CD4-positive, alpha-beta T cell (primary cell): ENCODE results near the gene GTF2H2C. TPM values are rescaled to one million over a fixed set of nuclear protein-coding genes. Genes with fewer than 3 reads are reported as not detected.
"Not testable (repeated sequence)": the region's sequence is repeated elsewhere in the genome, so short reads cannot be mapped to it uniquely, and the experiment has no call there.

ENCODE experiments used
- ATAC-seq: fragments of 200-7000 bp; cut with Tn5 transposase; one replicate; pipeline ENCODE4 v1.10.0; 2022; ENCODE audit warnings: mild to moderate bottlenecking; ENCODE audit not compliant: poor library complexity
- CTCF ChIA-PET: fragments of 350-600 bp; sonication (Branson Sonifier 250); formaldehyde crosslinking; loops from one replicate; lab custom pipeline; 2021; ENCODE audit warnings: antibody characterized with exemption, inconsistent platforms; lab: Charles Lee
- POLR2A ChIA-PET: fragments of 350-600 bp; sonication (Branson Sonifier 250); formaldehyde crosslinking; loops from one replicate; lab custom pipeline; 2021; ENCODE audit warnings: antibody characterized with exemption, inconsistent platforms; lab: Charles Lee
- DNase-seq, 14 experiments: peaks; one replicate each; pipeline ENCODE4 v3.0.0-alpha.2; 2013 to 2020; ENCODE audit warnings: mixed read lengths in 2 of 14
- H3K27ac ChIP-seq, 2 donors: one replicate each; pipeline versions ENCODE4 v1.5.1 to v1.7.0; 2013; ENCODE audit warnings: low read length in 2 of 2, low read depth in 1 of 2, mild to moderate bottlenecking in 1 of 2
- H3K27me3 ChIP-seq, 2 experiments: 1 replicate in 1 of 2; 2 replicates in 1 of 2; pipeline versions ENCODE4 v1.6.1 to v1.7.0; 2013; ENCODE audit warnings: low read length in 2 of 2, control low read depth in 1 of 2, mild to moderate bottlenecking in 1 of 2, moderate library complexity in 1 of 2; ENCODE audit not compliant: insufficient read depth in 2 of 2, control insufficient read depth in 1 of 2
- H3K36me3 ChIP-seq: one replicate; pipeline ENCODE4 v1.6.1; 2013; ENCODE audit warnings: low read length, control low read depth; ENCODE audit not compliant: insufficient read depth
- H3K4me1 ChIP-seq: one replicate; pipeline ENCODE4 v1.6.1; 2013; ENCODE audit warnings: low read length, control low read depth; ENCODE audit not compliant: insufficient read depth
- H3K4me3 ChIP-seq: one replicate; pipeline ENCODE4 v1.5.1; 2013; ENCODE audit warnings: mild to moderate bottlenecking, low read length, moderate library complexity
- H3K9me3 ChIP-seq, 2 experiments: 1 replicate in 1 of 2; 2 replicates in 1 of 2; pipeline versions ENCODE4 v1.6.1 to v1.7.0; 2013; ENCODE audit warnings: low read length in 2 of 2, mild to moderate bottlenecking in 2 of 2, control low read depth in 1 of 2, moderate library complexity in 1 of 2; ENCODE audit not compliant: control insufficient read depth in 1 of 2, insufficient read depth in 1 of 2
- H3K27ac Mint-ChIP-seq: one replicate; pipeline ENCODE4 v1.8.0; 2020; ENCODE audit warnings: mixed read lengths
- H3K27me3 Mint-ChIP-seq: one replicate; pipeline ENCODE4 v1.8.0; 2021; ENCODE audit warnings: mixed read lengths
- H3K36me3 Mint-ChIP-seq: one replicate; pipeline ENCODE4 v1.8.0; 2021; ENCODE audit warnings: low read depth, mixed read lengths
- H3K4me1 Mint-ChIP-seq: one replicate; pipeline ENCODE4 v1.8.0; 2021; ENCODE audit warnings: low read depth, mixed read lengths
- H3K4me3 Mint-ChIP-seq: one replicate; pipeline ENCODE4 v1.8.0; 2020; ENCODE audit warnings: mild to moderate bottlenecking, mixed read lengths
- H3K9me3 Mint-ChIP-seq: one replicate; pipeline ENCODE4 v1.8.0; 2020; ENCODE audit warnings: mixed read lengths
- intact Hi-C, 2 experiments: fragments of 100-400 bp; cut with DNase I in 1 of 2; cut with micrococcal nuclease in 1 of 2; formaldehyde crosslinking; loops; one replicate each; pipeline versions ENCODE4 v1.15.1 to v1.9.0; 2023 to 2025; cut with DNase I, micrococcal nuclease
- total RNA-seq, 174 experiments: library from RNA in 2 of 174; stranded (reverse) in 2 of 174; gene quantifications; one replicate each; pipeline ENCODE4 v1.2.3 and lab custom pipeline; 2021 to 2026
- TF ChIP-seq, protein P1 (sequence below): fragments of 200-600 bp; IDR thresholded peaks from one replicate; pipeline ENCODE4 v1.8.0; 2022; ENCODE audit warnings: antibody characterized with exemption, mild to moderate bottlenecking

GTF2H2C gene
- total RNA-seq, 2 experiments from 2014 or later, result 10.7 to 12.7 TPM

GRCh38 chr5:69530561-69531405 lies 29.2 kb upstream of the GTF2H2C start:
- TF ChIP-seq, protein P1, sequence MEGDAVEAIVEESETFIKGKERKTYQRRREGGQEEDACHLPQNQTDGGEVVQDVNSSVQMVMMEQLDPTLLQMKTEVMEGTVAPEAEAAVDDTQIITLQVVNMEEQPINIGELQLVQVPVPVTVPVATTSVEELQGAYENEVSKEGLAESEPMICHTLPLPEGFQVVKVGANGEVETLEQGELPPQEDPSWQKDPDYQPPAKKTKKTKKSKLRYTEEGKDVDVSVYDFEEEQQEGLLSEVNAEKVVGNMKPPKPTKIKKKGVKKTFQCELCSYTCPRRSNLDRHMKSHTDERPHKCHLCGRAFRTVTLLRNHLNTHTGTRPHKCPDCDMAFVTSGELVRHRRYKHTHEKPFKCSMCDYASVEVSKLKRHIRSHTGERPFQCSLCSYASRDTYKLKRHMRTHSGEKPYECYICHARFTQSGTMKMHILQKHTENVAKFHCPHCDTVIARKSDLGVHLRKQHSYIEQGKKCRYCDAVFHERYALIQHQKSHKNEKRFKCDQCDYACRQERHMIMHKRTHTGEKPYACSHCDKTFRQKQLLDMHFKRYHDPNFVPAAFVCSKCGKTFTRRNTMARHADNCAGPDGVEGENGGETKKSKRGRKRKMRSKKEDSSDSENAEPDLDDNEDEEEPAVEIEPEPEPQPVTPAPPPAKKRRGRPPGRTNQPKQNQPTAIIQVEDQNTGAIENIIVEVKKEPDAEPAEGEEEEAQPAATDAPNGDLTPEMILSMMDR, result no peak
- Histone ChIP-seq H3K4me1 (no peaks in the 10 kb centered on the region), H3K27ac (no peak overlapping the region), H3K4me3 (no peak overlapping the region), H3K9me3 (no peaks in the 10 kb centered on the region), H3K27me3 (no peaks in the 10 kb centered on the region), H3K36me3 (no peaks in the 10 kb centered on the region)
- Mint-ChIP-seq H3K9me3 (no peaks in the 10 kb centered on the region), H3K4me3 (no peak overlapping the region), H3K4me1 (no peaks in the 10 kb centered on the region), H3K27ac (no peak overlapping the region), H3K27me3 (peaks cover 25% of the 10 kb centered on the region), H3K36me3 (no peaks in the 10 kb centered on the region)
- CTCF ChIA-PET, result no interaction called here
- POLR2A ChIA-PET, result no interaction called here
- DNase-seq, result no peak
- intact Hi-C loops, result no loop called here
- no peak for ATAC-seq

GRCh38 chr5:69531406-69531801 lies 28.6 kb upstream of the GTF2H2C start:
- Histone ChIP-seq H3K4me3 (no peak overlapping the region), H3K27me3 (no peaks in the 10 kb centered on the region), H3K4me1 (no peaks in the 10 kb centered on the region), H3K36me3 (no peaks in the 10 kb centered on the region), H3K9me3 (no peaks in the 10 kb centered on the region), H3K27ac (no peak overlapping the region)
- ChIA-PET CTCF (no interaction called here), POLR2A (no interaction called here)
- Mint-ChIP-seq H3K27me3 (peaks cover 25% of the 10 kb centered on the region), H3K9me3 (no peaks in the 10 kb centered on the region), H3K27ac (no peak overlapping the region), H3K36me3 (no peaks in the 10 kb centered on the region), H3K4me3 (no peak overlapping the region), H3K4me1 (no peaks in the 10 kb centered on the region)
- ATAC-seq, result no peak
- TF ChIP-seq, protein P1, result no peak
- DNase-seq, result no peak
- intact Hi-C loops, result no loop called here

GRCh38 chr5:69537911-69538310 lies 22.1 kb upstream of the GTF2H2C start:
- POLR2A ChIA-PET, DNase-seq, intact Hi-C loops, H3K27me3 ChIP-seq, H3K9me3 Mint-ChIP-seq, H3K36me3 ChIP-seq, H3K27ac Mint-ChIP-seq, H3K27ac ChIP-seq, H3K4me1 ChIP-seq, H3K9me3 ChIP-seq, ATAC-seq, CTCF ChIA-PET, H3K27me3 Mint-ChIP-seq, H3K4me3 Mint-ChIP-seq, H3K4me3 ChIP-seq, H3K36me3 Mint-ChIP-seq, H3K4me1 Mint-ChIP-seq: not testable (repeated sequence)

DNA sequence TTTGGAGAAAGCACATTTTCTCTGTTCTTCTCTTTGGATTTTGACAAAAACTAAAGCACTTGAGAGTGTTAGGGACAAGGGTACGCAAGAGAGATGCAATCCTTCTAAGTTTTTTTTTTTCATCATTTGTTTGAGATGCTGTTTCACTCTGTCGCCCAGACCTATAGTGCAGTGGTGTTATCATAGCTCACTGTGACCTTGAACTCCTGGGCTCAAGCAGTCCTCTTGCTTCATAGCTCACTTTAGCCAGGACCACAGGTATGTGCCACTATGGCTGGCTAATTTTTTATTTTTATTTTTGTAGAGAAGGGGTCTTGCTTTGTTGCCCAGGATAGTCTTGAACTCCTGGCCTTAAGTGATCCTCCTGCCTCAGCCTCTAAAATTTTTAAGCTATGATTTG lies 21.3 kb upstream of the GTF2H2C start:
- H3K27me3 ChIP-seq, H3K4me3 Mint-ChIP-seq, intact Hi-C loops, H3K36me3 Mint-ChIP-seq, H3K4me3 ChIP-seq, H3K27ac ChIP-seq, H3K27ac Mint-ChIP-seq, H3K36me3 ChIP-seq, DNase-seq, H3K9me3 Mint-ChIP-seq, H3K27me3 Mint-ChIP-seq, H3K4me1 Mint-ChIP-seq, ATAC-seq, H3K9me3 ChIP-seq, CTCF ChIA-PET, POLR2A ChIA-PET, H3K4me1 ChIP-seq: not testable (repeated sequence)

GRCh38 chr5:69541347-69541746 lies 18.6 kb upstream of the GTF2H2C start:
- H3K4me1 Mint-ChIP-seq, H3K9me3 ChIP-seq, H3K27me3 Mint-ChIP-seq: not testable (repeated sequence)

More at GRCh38 chr5:69541347-69541746, 18.6 kb upstream of the GTF2H2C start:
- ATAC-seq, intact Hi-C loops, H3K36me3 Mint-ChIP-seq, H3K27ac ChIP-seq, CTCF ChIA-PET, H3K27me3 ChIP-seq, H3K27ac Mint-ChIP-seq, DNase-seq, H3K4me1 ChIP-seq, H3K4me3 Mint-ChIP-seq, H3K4me3 ChIP-seq, H3K9me3 Mint-ChIP-seq, POLR2A ChIA-PET, H3K36me3 ChIP-seq: not testable (repeated sequence)
